ENCODE measurements around the gene TMEM150B. TPM values are rescaled to one million over a fixed set of nuclear protein-coding genes. Genes with fewer than 3 reads are reported as not detected.

TMEM150B gene
- polyA plus RNA-seq, 2 of the 4 experiments (the other 2 are of a cell fraction): 0.26 to 0.39 TPM

- Histone ChIP-seq H3K4me1 (no peaks in the 10 kb centered on the region), H3K27ac (no peak overlapping the region), H3K9me3 (peaks cover 9% of the 10 kb centered on the region; the same call in 2 of the 3 replicates), H3K4me3 (no peak overlapping the region), H3K4me2 (no peak overlapping the region)
- FAIRE-seq (no peak), DNase-seq (ENCODE audit: low read depth in 1 of 2, low spot score in 1 of 2) (no peak), ATAC-seq (no peak)
- TF ChIP-seq EP300 (IDR thresholded peaks at IDR 0.05) (no peak), BHLHE40 (IDR thresholded peaks at IDR 0.05; ENCODE audit: low read depth, low read length) (no peak), PBX3 (IDR thresholded peaks at IDR 0.05) (no peak), KDM5A (IDR thresholded peaks at IDR 0.05) (no peak), RFX5 (IDR thresholded peaks at IDR 0.05) (no peak), SREBF2 (IDR thresholded peaks at IDR 0.05) (no peak), MAFK (IDR thresholded peaks at IDR 0.05; ENCODE audit: partially characterized antibody) (no peak), RARB (CRISPR knock-in tag; IDR thresholded peaks at IDR 0.05) (no peak), SMC3 (IDR thresholded peaks at IDR 0.05) (no peak), CTCF (IDR thresholded peaks at IDR 0.05) (no peak), CHD4 (IDR thresholded peaks at IDR 0.05; ENCODE audit: borderline replicate concordance) (no peak), FOXS1 (CRISPR knock-in tag; IDR thresholded peaks at IDR 0.05) (no peak), CBX8 (IDR thresholded peaks at IDR 0.05) (no peak), HOXB5 (CRISPR knock-in tag; IDR thresholded peaks at IDR 0.05) (no peak), ZSCAN20 (CRISPR knock-in tag; IDR thresholded peaks at IDR 0.05) (no peak), HOXB13 (CRISPR knock-in tag; IDR thresholded peaks at IDR 0.05; ENCODE audit: low read depth) (no peak), CBX2 (IDR thresholded peaks at IDR 0.05; ENCODE audit: borderline replicate concordance, low read depth) (no peak), HOXA7 (CRISPR knock-in tag; IDR thresholded peaks at IDR 0.05) (no peak), HMGXB4 (CRISPR knock-in tag; IDR thresholded peaks at IDR 0.05; ENCODE audit: borderline replicate concordance) (no peak)
- CTCF ChIA-PET: interaction anchor here (0.8 to 1.2 kb wide), 5 partner anchors 15 to 237 kb away, joined by 3 read pairs; no protein-coding TSS in a partner anchor
- POLR2A ChIA-PET: no interaction called here
- 97% methylated on average over 3 of the region's 3 CpGs for WGBS (ENCODE audit: missing lambda C conversion rate)
Measured at GRCh38 chr19:55266404-55266803, 58.7 kb downstream of the TMEM150B start.

- DNase-seq (ENCODE audit: low read depth in 1 of 2, low spot score in 1 of 2) (no peak), FAIRE-seq (no peak), ATAC-seq (no peak)
- Histone ChIP-seq H3K4me3 (no peak overlapping the region), H3K4me2 (no peak overlapping the region), H3K27ac (no peak overlapping the region), H3K4me1 (no peaks in the 10 kb centered on the region), H3K9me3 (peaks cover 9% of the 10 kb centered on the region; the same call in 2 of the 3 replicates)
- 87% methylated on average over 10 of the region's 12 CpGs for WGBS (ENCODE audit: missing lambda C conversion rate)
- ChIA-PET POLR2A (no interaction called here), CTCF (interaction anchor here (0.6 to 1.2 kb wide), 5 partner anchors 15 to 238 kb away, joined by 3 read pairs; no protein-coding TSS in a partner anchor)
- TF ChIP-seq RNF2 (IDR thresholded peaks at IDR 0.05; ENCODE audit: borderline replicate concordance, low read depth) (no peak), CBX8 (IDR thresholded peaks at IDR 0.05) (no peak), TFCP2L1 (CRISPR knock-in tag; IDR thresholded peaks at IDR 0.05) (no peak), ZSCAN20 (CRISPR knock-in tag; IDR thresholded peaks at IDR 0.05) (no peak), BCL3 (IDR thresholded peaks at IDR 0.05) (no peak), ATOH8 (CRISPR knock-in tag; IDR thresholded peaks at IDR 0.05; ENCODE audit: low read depth) (no peak), ZNF302 (CRISPR knock-in tag; IDR thresholded peaks at IDR 0.05) (no peak), PHF8 (IDR thresholded peaks at IDR 0.05; ENCODE audit: borderline replicate concordance, low read depth) (no peak), POLR2AphosphoS2 (conservative IDR thresholded peaks at IDR 0.05; ENCODE audit: low read length) (no peak), RAD21 (conservative IDR thresholded peaks at IDR 0.05 in 1 of 2, IDR thresholded peaks at IDR 0.05 in 1 of 2) (no peak), FOSL2 (IDR thresholded peaks at IDR 0.05) (no peak), FOSL2 (CRISPR knock-in tag; IDR thresholded peaks at IDR 0.05) (no peak), MYC (IDR thresholded peaks at IDR 0.05; ENCODE audit: borderline replicate concordance, low read length) (no peak), MAFK (IDR thresholded peaks at IDR 0.05; ENCODE audit: partially characterized antibody) (no peak), EHMT2 (IDR thresholded peaks at IDR 0.05; ENCODE audit: low read depth) (no peak), KDM1A (IDR thresholded peaks at IDR 0.05; ENCODE audit: low read depth) (no peak)
Measured at GRCh38 chr19:55265723-55266386, 59.3 kb downstream of the TMEM150B start.

All from A549 (cell line).